CD4-positive, alpha-beta T cell treated with Interferon alpha-2 for 1 hour (primary cell): Measurements from ENCODE around the gene FAM222A.

ENCODE experiments used
- DNase-seq, 2 donors: peaks; one replicate each; pipeline ENCODE4 v3.0.0-alpha.2; 2020 to 2022

FAM222A gene

GRCh38 chr12:109711596-109712461 is 1.8 kb upstream of the FAM222A start:
- DNase-seq: no peak

- peak; percentile 48 to 58 for DNase-seq
Observed at GRCh38 chr12:109714141-109714912, 702 bp downstream of the FAM222A start.

GRCh38 chr12:109714913-109715244 is 1.3 kb downstream of the FAM222A start:
- DNase-seq: no peak

- peak; percentile 31 to 34 for DNase-seq
Observed at GRCh38 chr12:109715310-109716091, 1.9 kb downstream of the FAM222A start.

- DNase-seq: no peak
Observed at GRCh38 chr12:109716092-109716479, 2.5 kb downstream of the FAM222A start.

- DNase-seq: no peak
Observed at GRCh38 chr12:109716512-109717389, 3.1 kb downstream of the FAM222A start.

GRCh38 chr12:109717390-109718357 is 4.0 kb downstream of the FAM222A start:
- no peak for DNase-seq

GRCh38 chr12:109718390-109718789 is 4.8 kb downstream of the FAM222A start:
- no peak for DNase-seq

GRCh38 chr12:109719123-109720022 is 5.7 kb downstream of the FAM222A start:
- no peak for DNase-seq

- DNase-seq: no peak
Observed at GRCh38 chr12:109720152-109720856, 6.7 kb downstream of the FAM222A start.

- no peak for DNase-seq
Observed at GRCh38 chr12:109720857-109721189, 7.2 kb downstream of the FAM222A start.

GRCh38 chr12:109721276-109721675 is 7.7 kb downstream of the FAM222A start:
- no peak for DNase-seq

GRCh38 chr12:109722022-109722720 is 8.5 kb downstream of the FAM222A start:
- DNase-seq: no peak

GRCh38 chr12:109722721-109723094 is 9.1 kb downstream of the FAM222A start:
- no peak for DNase-seq

GRCh38 chr12:109723311-109723881 is 9.8 kb downstream of the FAM222A start:
- no peak for DNase-seq

- no peak for DNase-seq
Observed at GRCh38 chr12:109724321-109724892, 10.8 kb downstream of the FAM222A start.

- no peak for DNase-seq
Observed at GRCh38 chr12:109725321-109726105, 11.9 kb downstream of the FAM222A start.
